IMR-90 (cell line): Measurements from ENCODE around the gene C3. TPM values are rescaled to one million over a fixed set of nuclear protein-coding genes. Genes with fewer than 3 reads are reported as not detected.

Experiments
- ATAC-seq: fragments of 200-7000 bp; cut with Tn5 transposase; 2 replicates; pipeline ENCODE4 v1.9.1; 2020; ENCODE audit warnings: low read depth, mild to moderate bottlenecking, moderate library complexity
- BruUV-seq: library from RNA; stranded (reverse); fragments of 400-500 nt; replicated peaks from 2 replicates; lab custom pipeline; 2021; lab: Mats Ljungman, UMichigan
- CTCF ChIA-PET: fragments of 300-600 bp; formaldehyde crosslinking; extraction: SDS; loops from one replicate; lab custom pipeline; 2021; ENCODE audit warnings: antibody characterized with exemption; lab: Yijun Ruan, JAX
- POLR2A ChIA-PET: fragments of 300-600 bp; sonication (Branson Sonifier 250); formaldehyde crosslinking; loops from one replicate; lab custom pipeline; 2022; ENCODE audit warnings: antibody characterized with exemption; ENCODE audit not compliant: unreplicated experiment; lab: Charles Lee
- DNase-seq: peaks from one replicate; pipeline ENCODE4 v3.0.0; 2013
- H2AFZ ChIP-seq: replicated peaks from 2 replicates; pipeline ENCODE3; 2013; ENCODE audit warnings: low read length, mild to moderate bottlenecking; ENCODE audit not compliant: poor library complexity
- H2AK5ac ChIP-seq: 2 replicates; pipeline ENCODE4 v1.6.1; 2013; ENCODE audit warnings: low read depth, low read length, inconsistent platforms
- H2AK9ac ChIP-seq: replicated peaks from 2 replicates; pipeline ENCODE3; 2013; ENCODE audit warnings: mild to moderate bottlenecking, low read depth, low read length, moderate library complexity; ENCODE audit not compliant: poor library complexity
- H2BK120ac ChIP-seq: 2 replicates; pipeline ENCODE4 v1.6.1; 2013; ENCODE audit warnings: low read depth, low read length, inconsistent platforms
- H2BK15ac ChIP-seq: 3 replicates; pipeline ENCODE4 v1.6.1; 2013; ENCODE audit warnings: low read depth, low read length, inconsistent platforms
- H2BK20ac ChIP-seq: 2 replicates; pipeline ENCODE4 v1.6.1; 2013; ENCODE audit warnings: low read depth, mild to moderate bottlenecking, inconsistent platforms, low read length, moderate library complexity
- H2BK5ac ChIP-seq: 2 replicates; pipeline ENCODE4 v1.6.1; 2013; ENCODE audit warnings: mild to moderate bottlenecking, low read depth, low read length, inconsistent platforms; ENCODE audit not compliant: poor library complexity, severe bottlenecking
- H3K14ac ChIP-seq: replicated peaks from 2 replicates; pipeline ENCODE4 v1.6.1; 2013; ENCODE audit warnings: low read depth, low read length, inconsistent platforms
- H3K18ac ChIP-seq: 2 replicates; pipeline ENCODE4 v1.6.1; 2013; ENCODE audit warnings: low read depth, low read length, control low read depth
- H3K23ac ChIP-seq: 2 replicates; pipeline ENCODE4 v1.6.1; 2013; ENCODE audit warnings: low read depth, low read length, inconsistent platforms
- H3K27ac ChIP-seq: 2 replicates; pipeline ENCODE4 v1.5.1; 2013; ENCODE audit warnings: mild to moderate bottlenecking, control low read depth, low read length; ENCODE audit not compliant: insufficient read depth
- H3K27me3 ChIP-seq: 2 replicates; pipeline ENCODE4 v1.6.1; 2013; ENCODE audit warnings: low read length; ENCODE audit not compliant: control insufficient read depth, insufficient read depth
- H3K36me3 ChIP-seq: 2 replicates; pipeline ENCODE4 v1.6.1; 2013; ENCODE audit warnings: low read length, mixed read lengths; ENCODE audit not compliant: control insufficient read depth, insufficient read depth
- H3K4ac ChIP-seq: 2 replicates; pipeline ENCODE4 v1.6.1; 2013; ENCODE audit warnings: low read depth, low read length, inconsistent platforms
- H3K4me1 ChIP-seq: 2 replicates; pipeline ENCODE4 v1.6.1; 2013; ENCODE audit warnings: low read length, mixed read lengths; ENCODE audit not compliant: control insufficient read depth, insufficient read depth
- H3K4me2 ChIP-seq: 2 replicates; pipeline ENCODE4 v1.6.1; 2013; ENCODE audit warnings: low read depth, mild to moderate bottlenecking, control low read depth, low read length, moderate library complexity
- H3K4me3 ChIP-seq: 2 replicates; pipeline ENCODE4 v1.5.1; 2013; ENCODE audit warnings: low read depth, mild to moderate bottlenecking, control low read depth, low read length, moderate library complexity; ENCODE audit not compliant: insufficient read depth
- H3K56ac ChIP-seq: 2 replicates; pipeline ENCODE4 v1.6.1; 2013; ENCODE audit warnings: low read length, inconsistent platforms; ENCODE audit not compliant: insufficient read depth; ENCODE audit errors: extremely low read depth
- H3K79me1 ChIP-seq, 2 experiments: 2 replicates each; pipeline ENCODE4 v1.6.1; 2013; ENCODE audit warnings: low read length in 2 of 2, inconsistent platforms in 1 of 2, low read depth in 1 of 2
- H3K9ac ChIP-seq: 2 replicates; pipeline ENCODE4 v1.6.1; 2013; ENCODE audit warnings: low read depth, low read length, control low read depth
- H3K9me1 ChIP-seq: 2 replicates; pipeline ENCODE4 v1.6.1; 2013; ENCODE audit warnings: low read length, inconsistent platforms; ENCODE audit not compliant: insufficient read depth
- H3K9me3 ChIP-seq: 2 replicates; pipeline ENCODE4 v1.6.1; 2013; ENCODE audit warnings: low read length; ENCODE audit not compliant: control insufficient read depth, insufficient read depth
- H4K20me1 ChIP-seq: 2 replicates; pipeline ENCODE4 v1.6.1; 2013; ENCODE audit warnings: low read length, inconsistent platforms; ENCODE audit not compliant: insufficient read depth
- H4K5ac ChIP-seq: 2 replicates; pipeline ENCODE4 v1.6.1; 2013; ENCODE audit warnings: mild to moderate bottlenecking, low read depth, low read length, control low read depth
- H4K8ac ChIP-seq, 2 experiments: 2 replicates each; pipeline ENCODE4 v1.6.1; 2013; ENCODE audit warnings: low read depth in 2 of 2, low read length in 2 of 2, control low read depth in 1 of 2, inconsistent platforms in 1 of 2
- H4K91ac ChIP-seq: 2 replicates; pipeline ENCODE4 v1.6.1; 2013; ENCODE audit warnings: low read depth, low read length, inconsistent platforms; ENCODE audit not compliant: insufficient read depth
- BHLHE40 ChIP-seq: fragments of 150-350 bp; IDR thresholded peaks from 2 replicates; pipeline ENCODE4 v1.6.1; 2016; ENCODE audit warnings: mild to moderate bottlenecking, low read depth, low read length
- CEBPB ChIP-seq: IDR thresholded peaks from 2 replicates; pipeline ENCODE4 v1.6.1; 2012; ENCODE audit warnings: low read depth, low read length, improper control_type of control experiment
- CHD1 ChIP-seq: IDR thresholded peaks from 2 replicates; pipeline ENCODE4 v1.6.1; 2012; ENCODE audit warnings: low read depth, low read length, improper control_type of control experiment
- MXI1 ChIP-seq: IDR thresholded peaks from 2 replicates; pipeline ENCODE4 v1.6.1; 2012; ENCODE audit warnings: low read depth, mild to moderate bottlenecking, low read length, moderate library complexity, borderline replicate concordance
- NFE2L2 ChIP-seq: fragments of 150-350 bp; IDR thresholded peaks from 2 replicates; pipeline ENCODE4 v1.6.1; 2016; ENCODE audit warnings: low read depth, mild to moderate bottlenecking, low read length
- POLR2A ChIP-seq: IDR thresholded peaks from 2 replicates; pipeline ENCODE4 v1.6.1; 2012; ENCODE audit warnings: mild to moderate bottlenecking, low read depth, low read length
- RFX5 ChIP-seq: IDR thresholded peaks from 2 replicates; pipeline ENCODE4 v1.8.0; 2012; ENCODE audit warnings: low read depth, mild to moderate bottlenecking, low read length, moderate library complexity
- WGBS, 2 experiments: methylation state at CpG; one replicate each; pipeline versions ENCODE4 v1.1.5 to v1.1.7; 2013; ENCODE audit warnings: missing lambda C conversion rate in 2 of 2; ENCODE audit not compliant: insufficient read length in 1 of 2; ENCODE audit errors: extremely low coverage in 2 of 2; 5-methylcytosine and 5-hydroxymethylcytosine counted together
- dilution Hi-C: fragments of 300-500 bp; cut with HindIII; formaldehyde crosslinking; loops from one replicate; pipeline ENCODE4 v1.14.3; 2018; ENCODE audit warnings: low sequenced_read_pairs; ENCODE audit not compliant: unreplicated experiment
- in situ Hi-C: fragments of 300-500 bp; cut with MboI; formaldehyde crosslinking; loops from 3 replicates; pipeline ENCODE4 v1.14.3; 2019; ENCODE audit warnings: low sequenced_read_pairs, inconsistent platforms, mixed read lengths
- intact Hi-C: fragments of 100-400 bp; cut with micrococcal nuclease; formaldehyde crosslinking; loops from 2 replicates; pipeline ENCODE4 v1.10.0; 2022
- polyA plus RNA-seq, 3 experiments: library from polyadenylated mRNA; depleted of rRNA; stranded (reverse); fragments of >200 nt; gene quantifications; 2 replicates each; pipeline ENCODE4 v1.2.3, GENCODE V29; 2012; ENCODE audit warnings: low replicate concordance in 1 of 3
- total RNA-seq: library from RNA; depleted of rRNA; stranded (reverse); fragments of >200 nt; gene quantifications from 2 replicates; pipeline ENCODE4 v1.2.3, GENCODE V29; 2012
- TF ChIP-seq, protein P1 (sequence below): conservative IDR thresholded peaks from 2 replicates; pipeline ENCODE4 v1.5.1; 2012; ENCODE audit warnings: mild to moderate bottlenecking, low read depth, low read length, improper control_type of control experiment
- TF ChIP-seq, protein P2 (sequence below): fragments of 150-350 bp; IDR thresholded peaks from 2 replicates; pipeline ENCODE4 v1.6.1; 2016; ENCODE audit warnings: low read depth, mild to moderate bottlenecking, low read length, moderate library complexity, borderline replicate concordance
- TF ChIP-seq, protein P3 (sequence below): fragments of 150-350 bp; IDR thresholded peaks from 2 replicates; pipeline ENCODE4 v1.6.1; 2017; ENCODE audit warnings: mild to moderate bottlenecking, antibody characterized with exemption, low read length, low read depth

C3 gene
- total and polyA plus RNA-seq, 2 of the 4 experiments (the other 2 are of a cell fraction), result 0.36 TPM; not detected in 1

DNA sequence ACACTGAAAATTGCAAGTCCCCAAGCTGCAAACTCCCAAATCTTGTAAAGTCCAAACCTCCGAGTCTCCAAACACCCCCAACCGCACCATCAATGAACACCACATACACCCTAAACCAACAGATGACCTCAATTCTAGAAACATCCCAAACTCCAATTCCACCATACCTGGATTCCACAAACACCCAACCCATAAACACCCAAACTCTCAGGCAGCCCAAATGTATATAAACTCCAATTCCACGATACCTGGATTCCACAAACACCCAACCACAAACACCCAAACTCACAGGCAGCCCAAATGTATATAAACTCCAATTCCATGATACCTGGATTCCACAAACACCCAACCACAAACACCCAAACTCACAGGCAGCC is 470 bp downstream of the C3 start:
- POLR2A ChIA-PET, result no interaction called here
- Histone ChIP-seq H3K79me1 (no peaks in the 10 kb centered on the region), H3K36me3 (peaks cover 4% of the 10 kb centered on the region; the same call in 1 of the 2 replicates), H3K4me2 (no peak overlapping the region), H3K27me3 (no peaks in the 10 kb centered on the region), H3K9me3 (no peaks in the 10 kb centered on the region), H4K8ac (no peak overlapping the region), H3K4ac (no peak overlapping the region), H3K56ac (no peak overlapping the region), H3K14ac (no peak overlapping the region), H2BK15ac (no peak overlapping the region), H2BK5ac (no peak overlapping the region), H3K4me3 (no peak overlapping the region), H4K20me1 (no peaks in the 10 kb centered on the region), H2AK9ac (no peak overlapping the region), H3K23ac (no peak overlapping the region), H2BK20ac (no peak overlapping the region), H3K9ac (no peak overlapping the region), H2BK120ac (no peak overlapping the region), H3K9me1 (no peaks in the 10 kb centered on the region), H2AFZ (no peak overlapping the region), H3K18ac (no peak overlapping the region), H3K27ac (no peak overlapping the region), H4K5ac (no peak overlapping the region), H2AK5ac (no peak overlapping the region), H3K4me1 (peaks cover 2% of the 10 kb centered on the region; the same call in 1 of the 2 replicates), H4K91ac (no peak overlapping the region)
- BruUV-seq, result no TSS peak
- intact Hi-C loops (no loop called here), dilution Hi-C loops (no loop called here), in situ Hi-C loops (no loop called here)
- CTCF ChIA-PET, result no interaction called here
- ATAC-seq, result no peak
- WGBS, 2 experiments, result 100% methylated on average over 3 of the region's 3 CpGs; no CpG with 5 or more reads in 1 of the 2 experiments
- TF ChIP-seq RFX5, result no peak
- no peak for TF ChIP-seq MXI1
- TF ChIP-seq, protein P1, sequence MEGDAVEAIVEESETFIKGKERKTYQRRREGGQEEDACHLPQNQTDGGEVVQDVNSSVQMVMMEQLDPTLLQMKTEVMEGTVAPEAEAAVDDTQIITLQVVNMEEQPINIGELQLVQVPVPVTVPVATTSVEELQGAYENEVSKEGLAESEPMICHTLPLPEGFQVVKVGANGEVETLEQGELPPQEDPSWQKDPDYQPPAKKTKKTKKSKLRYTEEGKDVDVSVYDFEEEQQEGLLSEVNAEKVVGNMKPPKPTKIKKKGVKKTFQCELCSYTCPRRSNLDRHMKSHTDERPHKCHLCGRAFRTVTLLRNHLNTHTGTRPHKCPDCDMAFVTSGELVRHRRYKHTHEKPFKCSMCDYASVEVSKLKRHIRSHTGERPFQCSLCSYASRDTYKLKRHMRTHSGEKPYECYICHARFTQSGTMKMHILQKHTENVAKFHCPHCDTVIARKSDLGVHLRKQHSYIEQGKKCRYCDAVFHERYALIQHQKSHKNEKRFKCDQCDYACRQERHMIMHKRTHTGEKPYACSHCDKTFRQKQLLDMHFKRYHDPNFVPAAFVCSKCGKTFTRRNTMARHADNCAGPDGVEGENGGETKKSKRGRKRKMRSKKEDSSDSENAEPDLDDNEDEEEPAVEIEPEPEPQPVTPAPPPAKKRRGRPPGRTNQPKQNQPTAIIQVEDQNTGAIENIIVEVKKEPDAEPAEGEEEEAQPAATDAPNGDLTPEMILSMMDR, result no peak
- TF ChIP-seq, protein P2, sequence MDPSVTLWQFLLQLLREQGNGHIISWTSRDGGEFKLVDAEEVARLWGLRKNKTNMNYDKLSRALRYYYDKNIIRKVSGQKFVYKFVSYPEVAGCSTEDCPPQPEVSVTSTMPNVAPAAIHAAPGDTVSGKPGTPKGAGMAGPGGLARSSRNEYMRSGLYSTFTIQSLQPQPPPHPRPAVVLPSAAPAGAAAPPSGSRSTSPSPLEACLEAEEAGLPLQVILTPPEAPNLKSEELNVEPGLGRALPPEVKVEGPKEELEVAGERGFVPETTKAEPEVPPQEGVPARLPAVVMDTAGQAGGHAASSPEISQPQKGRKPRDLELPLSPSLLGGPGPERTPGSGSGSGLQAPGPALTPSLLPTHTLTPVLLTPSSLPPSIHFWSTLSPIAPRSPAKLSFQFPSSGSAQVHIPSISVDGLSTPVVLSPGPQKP, result no peak
- TF ChIP-seq NFE2L2, result no peak
- TF ChIP-seq, protein P3, sequence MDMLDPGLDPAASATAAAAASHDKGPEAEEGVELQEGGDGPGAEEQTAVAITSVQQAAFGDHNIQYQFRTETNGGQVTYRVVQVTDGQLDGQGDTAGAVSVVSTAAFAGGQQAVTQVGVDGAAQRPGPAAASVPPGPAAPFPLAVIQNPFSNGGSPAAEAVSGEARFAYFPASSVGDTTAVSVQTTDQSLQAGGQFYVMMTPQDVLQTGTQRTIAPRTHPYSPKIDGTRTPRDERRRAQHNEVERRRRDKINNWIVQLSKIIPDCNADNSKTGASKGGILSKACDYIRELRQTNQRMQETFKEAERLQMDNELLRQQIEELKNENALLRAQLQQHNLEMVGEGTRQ, result no peak
- TF ChIP-seq CEBPB, result no peak
- TF ChIP-seq BHLHE40, result no peak
- no peak for TF ChIP-seq CHD1
- TF ChIP-seq POLR2A, result no peak
- no peak for DNase-seq
